ENCODE results near the gene KCNA5. TPM values are rescaled to one million over a fixed set of nuclear protein-coding genes. Genes with fewer than 3 reads are reported as not detected.

The KCNA5 gene
- total and polyA plus RNA-seq, 2 of the 13 experiments (the other 11 are each of a cell fraction or from before 2014, with no cell fraction given): not detected

- no peak overlapping the region for H3K9ac ChIP-seq (ENCODE audit: insufficient read depth, low read depth, low read length)
- WGBS (ENCODE audit: low lambda C conversion rate): 4% methylated on average over 1 of the region's 1 CpG
- H3K4me3 ChIP-seq (replicated peaks in 1 of 3; ENCODE audit: insufficient read depth in 1 of 3, low read depth in 2 of 3, low read length in 3 of 3): no peak overlapping the region
- DNase-seq (ENCODE audit: low spot score) (no peak), FAIRE-seq (no peak), ATAC-seq (no peak)
- POLR2A ChIA-PET: no interaction called here
- peaks cover 1 to 3% of the 10 kb centered on the region in 2 experiments; a peak in 1 of 5 replicates for H3K27me3 ChIP-seq (ENCODE audit: control insufficient read depth in 1 of 2, insufficient read depth in 2 of 2, low read length in 2 of 2)
- intact Hi-C loops (cut with micrococcal nuclease; ENCODE audit: unreplicated experiment) (no loop called here), in situ Hi-C loops (cut with HindIII; ENCODE audit: extremely low pct_ligation_motif_present, low pct_unique_long_range_greater_than_20kb) (no loop called here)
- no peaks in the 10 kb centered on the region for H4K20me1 ChIP-seq (ENCODE audit: insufficient read depth, low read length)
- no TSS peak for BruUV-seq (replicated peaks)
- CTCF ChIA-PET (ENCODE audit: low intra/inter-chr PET ratio, low total read pairs): no interaction called here
- no peak overlapping the region for H2AFZ ChIP-seq (ENCODE audit: low read length)
- H3K27ac ChIP-seq (ENCODE audit: extremely low read length, insufficient read depth, low read length): no peak overlapping the region
- TF ChIP-seq PRDM4 (CRISPR knock-in tag; IDR thresholded peaks at IDR 0.05; ENCODE audit: borderline replicate concordance) (no peak), KMT2A (CRISPR knock-in tag; IDR thresholded peaks at IDR 0.05) (no peak), ZNF382 (CRISPR knock-in tag; IDR thresholded peaks at IDR 0.05; ENCODE audit: borderline replicate concordance) (no peak), ISL2 (CRISPR knock-in tag; IDR thresholded peaks at IDR 0.05) (no peak), CEBPG (CRISPR knock-in tag; IDR thresholded peaks at IDR 0.05) (no peak), KDM6A (CRISPR knock-in tag; IDR thresholded peaks at IDR 0.05; ENCODE audit: low read depth) (no peak), ZNF136 (CRISPR knock-in tag; IDR thresholded peaks at IDR 0.05; ENCODE audit: low read depth) (no peak), ZNF776 (CRISPR knock-in tag; IDR thresholded peaks at IDR 0.05) (no peak)
- TF ChIP-seq, protein P1, sequence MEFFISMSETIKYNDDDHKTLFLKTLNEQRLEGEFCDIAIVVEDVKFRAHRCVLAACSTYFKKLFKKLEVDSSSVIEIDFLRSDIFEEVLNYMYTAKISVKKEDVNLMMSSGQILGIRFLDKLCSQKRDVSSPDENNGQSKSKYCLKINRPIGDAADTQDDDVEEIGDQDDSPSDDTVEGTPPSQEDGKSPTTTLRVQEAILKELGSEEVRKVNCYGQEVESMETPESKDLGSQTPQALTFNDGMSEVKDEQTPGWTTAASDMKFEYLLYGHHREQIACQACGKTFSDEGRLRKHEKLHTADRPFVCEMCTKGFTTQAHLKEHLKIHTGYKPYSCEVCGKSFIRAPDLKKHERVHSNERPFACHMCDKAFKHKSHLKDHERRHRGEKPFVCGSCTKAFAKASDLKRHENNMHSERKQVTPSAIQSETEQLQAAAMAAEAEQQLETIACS (CRISPR knock-in tag; IDR thresholded peaks at IDR 0.05): no peak
- TF ChIP-seq, protein P2, sequence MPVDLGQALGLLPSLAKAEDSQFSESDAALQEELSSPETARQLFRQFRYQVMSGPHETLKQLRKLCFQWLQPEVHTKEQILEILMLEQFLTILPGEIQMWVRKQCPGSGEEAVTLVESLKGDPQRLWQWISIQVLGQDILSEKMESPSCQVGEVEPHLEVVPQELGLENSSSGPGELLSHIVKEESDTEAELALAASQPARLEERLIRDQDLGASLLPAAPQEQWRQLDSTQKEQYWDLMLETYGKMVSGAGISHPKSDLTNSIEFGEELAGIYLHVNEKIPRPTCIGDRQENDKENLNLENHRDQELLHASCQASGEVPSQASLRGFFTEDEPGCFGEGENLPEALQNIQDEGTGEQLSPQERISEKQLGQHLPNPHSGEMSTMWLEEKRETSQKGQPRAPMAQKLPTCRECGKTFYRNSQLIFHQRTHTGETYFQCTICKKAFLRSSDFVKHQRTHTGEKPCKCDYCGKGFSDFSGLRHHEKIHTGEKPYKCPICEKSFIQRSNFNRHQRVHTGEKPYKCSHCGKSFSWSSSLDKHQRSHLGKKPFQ (CRISPR knock-in tag; IDR thresholded peaks at IDR 0.05; ENCODE audit: insufficient replicate concordance): no peak
- H3K79me2 ChIP-seq (ENCODE audit: insufficient read depth, low read length): no peaks in the 10 kb centered on the region
- H3K4me1 ChIP-seq (ENCODE audit: insufficient read depth, low read length): no peaks in the 10 kb centered on the region
- H3K9me3 ChIP-seq (ENCODE audit: low read length): no peaks in the 10 kb centered on the region
- H3K4me2 ChIP-seq (ENCODE audit: low read depth, low read length): no peak overlapping the region
- H3K36me3 ChIP-seq (replicated peaks in 1 of 2; ENCODE audit: control insufficient read depth in 1 of 2, insufficient read depth in 2 of 2, low read length in 2 of 2): no peaks in the 10 kb centered on the region
Observed at GRCh38 chr12:5068619-5069018, 24.9 kb downstream of the KCNA5 start.

All from HepG2 (cell line).